Endothelial cell of umbilical vein (primary cell): ENCODE results near the gene CCDC194. TPM values are rescaled to one million over a fixed set of nuclear protein-coding genes. Genes with fewer than 3 reads are reported as not detected.

ENCODE experiments used
- BruUV-seq: library from RNA; stranded (reverse); fragments of 400-500 nt; replicated peaks from 2 replicates; lab custom pipeline; 2021; lab: Mats Ljungman, UMichigan
- CTCF ChIA-PET: fragments of 300-600, 350-600 bp; sonication (Branson Sonifier 250); formaldehyde crosslinking; loops from one replicate; lab custom pipeline; 2021; ENCODE audit warnings: antibody characterized with exemption, inconsistent platforms; lab: Charles Lee
- POLR2A ChIA-PET: fragments of 300-600, 350-600 bp; sonication (Branson Sonifier 250); formaldehyde crosslinking; loops from one replicate; lab custom pipeline; 2021; ENCODE audit warnings: antibody characterized with exemption, inconsistent platforms; lab: Charles Lee
- DNase-seq: peaks from one replicate; pipeline ENCODE4 v3.0.0-alpha.2; 2011; ENCODE audit warnings: low read depth, low spot score
- FAIRE-seq: peaks from 2 replicates; lab custom pipeline; 2011; peaks lifted over from hg19 to GRCh38; lab: Jason Lieb, UNC
- H2AFZ ChIP-seq: 2 replicates; pipeline ENCODE4 v1.6.0; 2012; ENCODE audit warnings: low read depth, low read length, control low read depth, inconsistent platforms
- H3K27ac ChIP-seq: 2 replicates; pipeline ENCODE4 v1.5.1; 2011; ENCODE audit warnings: low read depth, mild to moderate bottlenecking, control low read depth, low read length, moderate library complexity; ENCODE audit not compliant: insufficient read depth
- H3K27me3 ChIP-seq, 2 experiments: 2 replicates each; pipeline versions ENCODE4 v1.6.0 to v1.6.1; 2011; ENCODE audit warnings: low read length in 2 of 2, mixed read lengths in 1 of 2; ENCODE audit not compliant: control insufficient read depth in 2 of 2, insufficient read depth in 2 of 2
- H3K36me3 ChIP-seq, 2 experiments: 2 replicates in 1 of 2; 3 replicates in 1 of 2; pipeline ENCODE4 v1.5.1; 2011; ENCODE audit warnings: low read length in 2 of 2, mild to moderate bottlenecking in 1 of 2, moderate library complexity in 1 of 2; ENCODE audit not compliant: control insufficient read depth in 2 of 2, insufficient read depth in 2 of 2; ENCODE audit errors: extremely low read depth in 1 of 2
- H3K4me1 ChIP-seq: 3 replicates; pipeline ENCODE4 v1.5.1; 2011; ENCODE audit warnings: mild to moderate bottlenecking, low read length; ENCODE audit not compliant: control insufficient read depth, insufficient read depth; ENCODE audit errors: extremely low read depth
- H3K4me2 ChIP-seq: 2 replicates; pipeline ENCODE4 v1.6.1; 2011; ENCODE audit warnings: low read length, control low read depth, mixed read lengths; ENCODE audit not compliant: insufficient read depth
- H3K4me3 ChIP-seq, 3 experiments: fragments of 200-600 bp in 1 of 3; sonication (generic), shearing (Covaris generic) in 1 of 3; replicated peaks in 1 of 3; 2 replicates each; pipeline ENCODE4 v1.5.1; 2011 to 2016; ENCODE audit warnings: control low read depth in 3 of 3, low read length in 3 of 3, mild to moderate bottlenecking in 2 of 3, inconsistent platforms in 1 of 3, low read depth in 1 of 3, moderate library complexity in 1 of 3; ENCODE audit not compliant: insufficient read depth in 1 of 3
- H3K79me2 ChIP-seq: 2 replicates; pipeline ENCODE4 v1.6.0; 2012; ENCODE audit warnings: low read length, inconsistent platforms; ENCODE audit not compliant: control insufficient read depth, insufficient read depth
- H3K9ac ChIP-seq: replicated peaks from 2 replicates; pipeline ENCODE3; 2011; ENCODE audit warnings: low read length, control low read depth; ENCODE audit not compliant: insufficient read depth; ENCODE audit errors: extremely low read depth
- H3K9me1 ChIP-seq: replicated peaks from 3 replicates; pipeline ENCODE4 v1.6.0; 2011; ENCODE audit warnings: mild to moderate bottlenecking, low read length; ENCODE audit not compliant: control insufficient read depth, insufficient read depth; ENCODE audit errors: extremely low read depth
- H3K9me3 ChIP-seq: replicated peaks from 2 replicates; pipeline ENCODE4 v1.5.1; 2012; ENCODE audit warnings: low read length, inconsistent platforms; ENCODE audit not compliant: control insufficient read depth, insufficient read depth
- H4K20me1 ChIP-seq: replicated peaks from 2 replicates; pipeline ENCODE3; 2011; ENCODE audit warnings: mild to moderate bottlenecking, low read length; ENCODE audit not compliant: control insufficient read depth, insufficient read depth; ENCODE audit errors: extremely low read depth
- EZH2 ChIP-seq: IDR thresholded peaks from 2 replicates; pipeline ENCODE4 v1.6.1; 2012; ENCODE audit warnings: borderline replicate concordance, low read depth, mild to moderate bottlenecking, moderate library complexity, low read length, inconsistent platforms; ENCODE audit not compliant: severe bottlenecking
- FOS ChIP-seq: IDR thresholded peaks from 2 replicates; pipeline ENCODE4 v1.6.1; 2011; ENCODE audit warnings: mild to moderate bottlenecking, low read length, moderate library complexity, borderline replicate concordance; ENCODE audit not compliant: insufficient read depth
- JUN ChIP-seq: IDR thresholded peaks from 2 replicates; pipeline ENCODE4 v1.6.1; 2011; ENCODE audit warnings: borderline replicate concordance, low read depth; ENCODE audit not compliant: insufficient read length, insufficient read depth
- MYC ChIP-seq: IDR thresholded peaks from one replicate; pipeline ENCODE4 v1.6.1; 2011; ENCODE audit warnings: mild to moderate bottlenecking, low read depth, low read length
- POLR2A ChIP-seq: IDR thresholded peaks from 2 replicates; pipeline ENCODE4 v1.6.1; 2012; ENCODE audit warnings: low read depth, mild to moderate bottlenecking, control low read depth, low read length
- POLR2AphosphoS5 ChIP-seq: IDR thresholded peaks from 2 replicates; pipeline ENCODE4 v1.6.1; 2012; ENCODE audit warnings: low read depth, mild to moderate bottlenecking, control low read depth, low read length, moderate library complexity; ENCODE audit not compliant: insufficient read depth
- dilution Hi-C: fragments of 300-500 bp; cut with MboI; formaldehyde crosslinking; loops from one replicate; pipeline ENCODE4 v1.15.0; 2019; ENCODE audit warnings: low sequenced_read_pairs; ENCODE audit not compliant: extremely low pct_ligation_motif_present
- intact Hi-C: fragments of 100-400 bp; cut with micrococcal nuclease; formaldehyde crosslinking; loops from one replicate; pipeline ENCODE4 v1.10.0; 2022
- polyA plus RNA-seq, 4 experiments: library from polyadenylated mRNA; depleted of rRNA in 3 of 4; stranded (reverse) in 3 of 4; unstranded in 1 of 4; fragments of >200 nt; gene quantifications; 2 replicates each; pipeline versions ENCODE4 v1.2.1 to v1.2.3, GENCODE V29; 2011 to 2012; ENCODE audit warnings: missing spikeins in 1 of 4
- total RNA-seq: library from RNA; stranded (reverse); gene quantifications from 2 replicates; pipeline ENCODE4 v1.2.3, GENCODE V29; 2021
- TF ChIP-seq, protein P1 (sequence below): IDR thresholded peaks from 2 replicates; pipeline ENCODE4 v1.6.1; 2011; ENCODE audit not compliant: insufficient read depth, insufficient read length
- TF ChIP-seq, protein P2 (sequence below), 2 donors: IDR thresholded peaks; 1 replicate in 1 of 2; 2 replicates in 1 of 2; pipeline ENCODE4 v1.5.1; 2011; ENCODE audit warnings: low read length in 2 of 2, mild to moderate bottlenecking in 2 of 2, moderate library complexity in 2 of 2, control low read depth in 1 of 2, inconsistent platforms in 1 of 2, low read depth in 1 of 2; ENCODE audit not compliant: insufficient read depth in 1 of 2; ENCODE audit errors: extremely low read depth in 1 of 2

Gene CCDC194
- total and polyA plus RNA-seq, 2 donors (not counting 3 experiments of a cell fraction or from before 2014, with no cell fraction given): 0.12 TPM; not detected in 1

DNA sequence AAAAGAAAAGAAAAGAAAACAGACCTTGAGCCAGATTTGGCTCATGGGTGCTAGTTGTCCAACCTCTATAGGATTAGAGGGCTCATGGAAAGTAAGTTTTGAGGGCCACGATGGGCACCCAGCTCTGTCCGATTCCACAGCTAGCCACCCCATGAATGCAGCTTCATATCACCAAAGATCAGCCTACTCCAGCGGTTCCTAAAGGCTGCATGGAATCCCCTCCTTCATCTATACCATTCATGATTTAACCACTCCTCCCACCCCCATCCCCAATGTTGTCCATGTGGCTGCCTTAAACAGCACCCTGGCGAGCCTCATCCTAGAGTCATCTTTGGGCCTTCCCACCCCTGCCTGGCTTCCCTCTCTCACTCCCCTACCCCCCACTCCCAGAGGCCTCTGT lies 27.9 kb upstream of the CCDC194 start:
- intact Hi-C loops: no loop called here

More for the DNA sequence above, 27.9 kb upstream of the CCDC194 start:
- dilution Hi-C loops: no loop called here
- TF ChIP-seq, protein P1, sequence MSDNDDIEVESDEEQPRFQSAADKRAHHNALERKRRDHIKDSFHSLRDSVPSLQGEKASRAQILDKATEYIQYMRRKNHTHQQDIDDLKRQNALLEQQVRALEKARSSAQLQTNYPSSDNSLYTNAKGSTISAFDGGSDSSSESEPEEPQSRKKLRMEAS: no peak
- TF ChIP-seq EZH2 (no peak), POLR2AphosphoS5 (no peak), JUN (no peak), MYC (no peak), POLR2A (no peak), FOS (no peak)
- TF ChIP-seq, protein P2, sequence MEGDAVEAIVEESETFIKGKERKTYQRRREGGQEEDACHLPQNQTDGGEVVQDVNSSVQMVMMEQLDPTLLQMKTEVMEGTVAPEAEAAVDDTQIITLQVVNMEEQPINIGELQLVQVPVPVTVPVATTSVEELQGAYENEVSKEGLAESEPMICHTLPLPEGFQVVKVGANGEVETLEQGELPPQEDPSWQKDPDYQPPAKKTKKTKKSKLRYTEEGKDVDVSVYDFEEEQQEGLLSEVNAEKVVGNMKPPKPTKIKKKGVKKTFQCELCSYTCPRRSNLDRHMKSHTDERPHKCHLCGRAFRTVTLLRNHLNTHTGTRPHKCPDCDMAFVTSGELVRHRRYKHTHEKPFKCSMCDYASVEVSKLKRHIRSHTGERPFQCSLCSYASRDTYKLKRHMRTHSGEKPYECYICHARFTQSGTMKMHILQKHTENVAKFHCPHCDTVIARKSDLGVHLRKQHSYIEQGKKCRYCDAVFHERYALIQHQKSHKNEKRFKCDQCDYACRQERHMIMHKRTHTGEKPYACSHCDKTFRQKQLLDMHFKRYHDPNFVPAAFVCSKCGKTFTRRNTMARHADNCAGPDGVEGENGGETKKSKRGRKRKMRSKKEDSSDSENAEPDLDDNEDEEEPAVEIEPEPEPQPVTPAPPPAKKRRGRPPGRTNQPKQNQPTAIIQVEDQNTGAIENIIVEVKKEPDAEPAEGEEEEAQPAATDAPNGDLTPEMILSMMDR (IDR thresholded peaks at IDR 0.05; ENCODE audit: extremely low read depth in 1 of 2, insufficient read depth in 1 of 2, low read depth in 1 of 2, low read length in 2 of 2): no peak
- CTCF ChIA-PET: no interaction called here
- Histone ChIP-seq H3K4me2 (no peak overlapping the region), H3K9ac (no peak overlapping the region), H3K4me3 (no peak overlapping the region), H2AFZ (no peak overlapping the region), H3K9me1 (no peaks in the 10 kb centered on the region), H3K27ac (no peak overlapping the region), H3K9me3 (no peaks in the 10 kb centered on the region), H3K27me3 (no peaks in the 10 kb centered on the region), H3K36me3 (no peaks in the 10 kb centered on the region), H3K79me2 (no peaks in the 10 kb centered on the region), H4K20me1 (no peaks in the 10 kb centered on the region), H3K4me1 (peaks cover 14% of the 10 kb centered on the region)
- FAIRE-seq: no peak
- no TSS peak for BruUV-seq
- POLR2A ChIA-PET: no interaction called here
- DNase-seq: no peak
